Tibial artery (tissue), 4 donors: ENCODE measurements around the gene GUCY2C.

Experiments
- DNase-seq, 2 donors: peaks; one replicate each; pipeline ENCODE4 v3.0.0-alpha.2; 2019
- H3K27ac ChIP-seq, 2 donors: fragments of 200-600 bp; sonication (generic) in 1 of 2; 1 replicate in 1 of 2; 2 replicates in 1 of 2; pipeline ENCODE4 v1.5.1; 2018 to 2019; ENCODE audit warnings: mild to moderate bottlenecking in 1 of 2
- H3K27me3 ChIP-seq, 2 donors: fragments of 200-600 bp; sonication (generic) in 1 of 2; one replicate each; pipeline versions ENCODE4 v1.5.1 to v1.6.0; 2016 to 2019
- H3K36me3 ChIP-seq, 3 donors: fragments of 200-600 bp; sonication (generic) in 2 of 3; one replicate each; pipeline ENCODE4 v1.5.1; 2016 to 2019; ENCODE audit warnings: mild to moderate bottlenecking in 2 of 3
- H3K4me1 ChIP-seq, 4 donors: fragments of 200-600 bp; sonication (generic) in 2 of 4; 1 replicate in 3 of 4; 2 replicates in 1 of 4; pipeline ENCODE4 v1.5.1; 2016 to 2019
- H3K4me3 ChIP-seq, 2 donors: fragments of 200-600 bp; sonication (generic) in 1 of 2; 1 replicate in 1 of 2; 2 replicates in 1 of 2; pipeline ENCODE4 v1.5.1; 2018 to 2019; ENCODE audit warnings: mild to moderate bottlenecking in 2 of 2
- H3K9me3 ChIP-seq, 3 donors: fragments of 200-600 bp; sonication (generic) in 1 of 3; one replicate each; pipeline ENCODE4 v1.5.1; 2016 to 2019
- CTCF ChIP-seq, 2 experiments: fragments of 200-600 bp in 1 of 2; fragments of 450-650 bp in 1 of 2; IDR thresholded peaks; one replicate each; pipeline ENCODE4 v1.5.1; 2017 to 2019; ENCODE audit warnings: antibody characterized with exemption in 2 of 2, mild to moderate bottlenecking in 1 of 2, moderate library complexity in 1 of 2
- intact Hi-C: fragments of 100-400 bp; cut with DNase I; formaldehyde crosslinking; loops from one replicate; pipeline ENCODE4 v1.15.0; 2023; ENCODE audit warnings: low total_unique reads

Gene GUCY2C

GRCh38 chr12:14681625-14682024 is 14.8 kb downstream of the GUCY2C start:
- Histone ChIP-seq H3K4me3 (no peak overlapping the region), H3K9me3 (no peaks in the 10 kb centered on the region), H3K27me3 (peaks cover 0 to 3% of the 10 kb centered on the region in 2 donors), H3K27ac (no peak overlapping the region), H3K4me1 (no peaks in the 10 kb centered on the region), H3K36me3 (no peaks in the 10 kb centered on the region)
- no peak for DNase-seq
- TF ChIP-seq CTCF (IDR thresholded peaks at IDR 0.05) = no peak
- intact Hi-C loops = no loop called here

GRCh38 chr12:14681190-14681589 is 15.2 kb downstream of the GUCY2C start:
- Histone ChIP-seq H3K9me3 (no peaks in the 10 kb centered on the region), H3K27ac (no peak overlapping the region), H3K4me1 (no peaks in the 10 kb centered on the region), H3K27me3 (peaks cover 0 to 2% of the 10 kb centered on the region in 2 donors), H3K36me3 (no peaks in the 10 kb centered on the region), H3K4me3 (no peak overlapping the region)
- intact Hi-C loops = no loop called here
- no peak for TF ChIP-seq CTCF (IDR thresholded peaks at IDR 0.05)
- no peak for DNase-seq

- no peak overlapping the region for H3K27ac ChIP-seq
- no peaks in the 10 kb centered on the region for H3K9me3 ChIP-seq
- no peak for TF ChIP-seq CTCF (IDR thresholded peaks at IDR 0.05)
- no peak for DNase-seq
- H3K4me1 ChIP-seq = no peaks in the 10 kb centered on the region
- intact Hi-C loops = no loop called here
- no peaks in the 10 kb centered on the region for H3K36me3 ChIP-seq
- H3K4me3 ChIP-seq = no peak overlapping the region
- H3K27me3 ChIP-seq = no peaks in the 10 kb centered on the region
Measured at GRCh38 chr12:14678547-14679150, 17.8 kb downstream of the GUCY2C start.

GRCh38 chr12:14668591-14668990 is 27.8 kb downstream of the GUCY2C start:
- Histone ChIP-seq H3K27ac (no peak overlapping the region), H3K27me3 (no peaks in the 10 kb centered on the region), H3K4me3 (no peak overlapping the region), H3K9me3 (no peaks in the 10 kb centered on the region), H3K4me1 (no peaks in the 10 kb centered on the region), H3K36me3 (no peaks in the 10 kb centered on the region)
- intact Hi-C loops = loop anchor here (5.0 kb wide), 1 partner anchor 431 kb away; no protein-coding TSS in a partner anchor
- no peak for TF ChIP-seq CTCF (IDR thresholded peaks at IDR 0.05)
- DNase-seq = no peak

GRCh38 chr12:14665354-14666348 is 30.7 kb downstream of the GUCY2C start:
- no peak overlapping the region for H3K4me3 ChIP-seq
- DNase-seq = no peak
- no peaks in the 10 kb centered on the region for H3K27me3 ChIP-seq
- intact Hi-C loops = loop anchor here (5.0 kb wide), 1 partner anchor 428 kb away; no protein-coding TSS in a partner anchor
- no peaks in the 10 kb centered on the region for H3K9me3 ChIP-seq
- TF ChIP-seq CTCF (IDR thresholded peaks at IDR 0.05) = no peak
- H3K27ac ChIP-seq = no peak overlapping the region
- no peaks in the 10 kb centered on the region for H3K36me3 ChIP-seq
- H3K4me1 ChIP-seq = no peaks in the 10 kb centered on the region
